KBM-7 (cell line): Measurements from ENCODE around the gene PPP1CC.
"Not testable (repeated sequence)": the region's sequence is repeated elsewhere in the genome, so short reads cannot be mapped to it uniquely, and the experiment has no call there.

Experiments used
- DNase-seq: peaks from one replicate; pipeline ENCODE4 v3.0.0-alpha.2; 2015
- in situ Hi-C: fragments of 300-500 bp; cut with MboI; formaldehyde crosslinking; loops from 2 replicates; pipeline ENCODE4 v1.14.3; 2020; ENCODE audit warnings: low sequenced_read_pairs, low pct_unique_long_range_greater_than_20kb, mixed read lengths

Gene PPP1CC

DNA sequence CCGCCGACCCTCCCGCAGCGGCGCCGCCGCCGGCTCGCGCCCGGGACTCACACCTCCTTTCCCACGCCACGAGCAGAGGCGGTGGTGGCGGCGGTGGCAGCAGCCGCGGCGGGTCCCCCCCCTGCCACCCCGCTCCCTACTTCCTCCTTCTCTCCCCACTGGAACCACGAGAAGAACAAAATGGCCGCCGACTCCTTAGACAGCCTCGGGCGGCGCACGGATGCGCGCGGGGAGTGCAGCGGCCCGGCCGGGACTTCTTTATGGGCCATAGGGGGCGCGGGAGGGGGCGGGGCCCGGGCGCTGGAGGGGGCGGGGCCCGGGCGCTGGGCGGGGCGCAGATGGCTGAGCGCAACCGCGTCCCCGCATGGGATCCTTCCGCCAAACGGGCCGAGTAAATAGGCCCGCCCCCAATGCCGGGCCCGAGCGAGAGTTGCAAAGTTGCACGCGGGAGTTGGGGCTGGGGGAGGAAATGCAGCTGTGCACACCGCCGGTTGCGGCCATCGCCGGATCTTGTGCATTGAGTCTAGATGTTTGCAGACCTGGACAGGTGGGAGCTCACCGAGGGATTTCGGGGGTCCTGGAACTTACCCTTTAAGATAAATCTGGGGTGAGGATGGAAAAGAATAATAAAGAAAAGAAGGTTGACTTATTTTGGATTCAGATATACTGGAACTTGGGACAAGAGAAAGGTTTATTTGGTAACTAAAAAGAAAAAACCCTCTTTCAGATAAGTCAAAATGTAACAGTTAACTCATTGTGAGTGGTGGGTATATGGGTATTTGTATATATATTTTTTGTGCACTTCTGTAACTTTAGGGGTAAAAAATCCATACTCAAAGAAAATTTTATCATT, at the start of gene PPP1CC:
PPP1CC (minus strand) TSS at position 174 of the 853 bp plus-strand sequence. CDS start 184 bp downstream, outside the sequence.
- DNase-seq, result peak; percentile 97
- in situ Hi-C loops, result no loop called here

DNA sequence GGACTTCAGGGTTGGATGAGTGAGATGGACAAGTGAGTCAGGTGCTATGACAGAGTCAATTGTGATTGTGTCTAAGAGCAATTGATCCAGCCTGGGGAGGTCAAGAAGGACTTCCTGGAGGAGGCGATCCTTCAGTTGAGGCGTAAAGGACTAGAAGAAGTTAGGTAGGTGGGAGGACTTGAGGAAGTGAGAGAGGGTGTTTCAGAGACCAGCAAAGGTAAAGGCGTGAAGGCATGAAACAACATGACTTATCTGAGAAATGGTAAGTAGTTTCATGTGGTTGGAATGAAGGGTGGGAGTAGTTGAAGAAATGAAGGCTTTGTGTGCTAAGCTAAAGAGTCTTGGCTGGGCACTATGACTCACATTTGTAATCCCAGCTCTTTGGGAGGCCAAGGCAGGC, 48.9 kb upstream of the PPP1CC start:
- DNase-seq, result no peak
- in situ Hi-C loops, result no loop called here

GRCh38 chr12:110790301-110790700, 47.6 kb upstream of the PPP1CC start:
- in situ Hi-C loops, result no loop called here

DNA sequence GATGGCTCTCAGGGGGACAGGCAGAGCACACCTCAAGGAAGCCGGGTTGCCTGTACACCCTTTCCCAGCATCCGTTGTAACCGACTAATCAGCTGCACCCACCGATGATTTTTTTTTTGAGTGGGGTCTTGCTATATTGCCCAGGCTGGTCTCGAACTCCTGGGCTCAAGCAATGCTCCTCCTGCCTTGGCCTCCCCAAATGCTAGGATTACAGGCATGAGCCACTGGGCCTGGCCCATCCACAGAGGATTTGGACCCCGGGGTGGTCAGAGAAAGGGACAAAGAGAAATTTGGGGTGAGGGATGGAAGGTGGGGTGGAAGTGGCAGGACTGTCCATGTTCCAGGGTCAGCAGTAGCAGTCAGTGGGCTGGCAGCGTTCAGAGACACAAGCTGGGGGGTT, 43.3 kb upstream of the PPP1CC start:
- DNase-seq, result no peak
- in situ Hi-C loops, result no loop called here

More at GRCh38 chr12:110790301-110790700, 47.6 kb upstream of the PPP1CC start:
- DNase-seq, result no peak

- DNase-seq, result no peak
- in situ Hi-C loops, result no loop called here
These were observed 42.5 kb upstream of the PPP1CC start for GRCh38 chr12:110785240-110785639.

DNA sequence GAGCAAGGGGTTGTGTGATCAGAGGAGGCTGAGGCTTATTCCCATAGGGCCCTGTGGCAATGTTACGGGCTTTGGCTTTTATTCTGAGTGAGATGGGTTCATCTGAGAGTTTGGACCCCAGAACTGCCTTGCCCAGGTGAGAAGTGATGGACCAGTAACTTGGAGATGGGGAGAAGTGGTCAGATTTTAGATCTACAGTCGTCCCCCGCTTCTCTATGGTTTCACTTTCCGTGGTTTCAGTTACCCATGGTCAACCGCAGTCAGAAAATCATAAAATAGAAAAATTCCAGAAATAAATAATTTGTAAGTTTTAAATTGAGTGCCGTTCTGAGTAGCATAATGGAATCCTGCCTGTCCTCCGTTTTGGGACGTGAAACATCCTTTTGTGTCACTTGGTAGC, 40.2 kb upstream of the PPP1CC start:
- in situ Hi-C loops, result no loop called here
- DNase-seq, result no peak

- in situ Hi-C loops, result no loop called here
- DNase-seq, result peak; percentile 31
These were observed 39.4 kb upstream of the PPP1CC start for GRCh38 chr12:110782094-110782493.

DNA sequence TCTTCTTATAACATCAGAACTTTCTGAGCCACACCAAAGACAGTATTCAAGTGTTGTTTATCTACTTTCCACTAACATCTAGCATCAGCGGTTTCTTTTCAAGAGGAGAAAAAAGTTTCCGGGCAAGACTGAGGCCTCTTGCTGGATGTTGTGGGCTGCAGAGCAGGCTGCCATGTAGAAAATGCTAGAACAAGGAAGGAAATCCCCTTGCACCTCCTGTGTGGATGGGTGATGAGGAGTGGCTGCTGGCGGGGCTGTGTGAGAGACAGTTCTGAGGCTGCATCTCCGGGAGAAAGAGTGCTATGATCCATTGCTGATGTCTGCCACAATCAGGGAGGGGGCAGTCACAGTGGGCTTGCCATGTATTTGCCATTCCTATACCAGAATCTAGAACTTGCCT, 37.8 kb upstream of the PPP1CC start:
- in situ Hi-C loops, result no loop called here
- no peak for DNase-seq

DNA sequence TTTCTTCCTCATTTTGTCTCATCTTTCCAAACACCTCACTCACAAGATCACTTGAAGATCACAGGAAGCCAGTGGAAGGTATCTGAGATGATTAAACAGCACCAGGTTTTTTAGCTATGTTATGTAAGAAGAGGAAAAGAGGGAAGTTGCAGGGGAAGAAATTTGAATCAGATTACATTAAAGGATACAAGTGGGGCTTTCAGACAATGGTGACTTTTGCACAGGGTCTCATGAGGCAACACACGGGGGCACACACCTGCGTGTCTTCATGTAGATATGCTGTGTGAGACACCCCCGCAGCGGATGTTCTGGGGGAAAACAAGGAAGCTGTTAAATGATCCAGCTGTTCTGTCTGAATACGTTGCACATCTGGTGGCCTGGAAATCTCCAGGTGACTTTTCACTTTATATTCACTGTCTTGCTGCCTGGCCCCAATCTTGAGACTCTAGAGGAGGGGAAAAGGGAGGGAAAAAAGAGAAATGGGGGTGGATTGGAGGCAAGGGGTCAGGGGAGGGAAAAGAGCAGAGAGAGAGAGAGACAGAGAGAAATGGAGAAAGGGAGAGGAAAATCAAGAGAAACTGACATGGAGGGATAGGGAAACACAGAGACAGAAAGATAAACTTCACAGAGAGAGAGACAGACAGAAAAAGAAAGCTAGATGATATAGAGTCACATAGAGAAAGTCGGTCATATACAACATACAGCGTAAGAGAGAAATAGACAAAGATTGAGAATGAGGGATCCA, 36.3 kb upstream of the PPP1CC start:
- in situ Hi-C loops, result no loop called here
- DNase-seq, result peak; percentile 78

DNA sequence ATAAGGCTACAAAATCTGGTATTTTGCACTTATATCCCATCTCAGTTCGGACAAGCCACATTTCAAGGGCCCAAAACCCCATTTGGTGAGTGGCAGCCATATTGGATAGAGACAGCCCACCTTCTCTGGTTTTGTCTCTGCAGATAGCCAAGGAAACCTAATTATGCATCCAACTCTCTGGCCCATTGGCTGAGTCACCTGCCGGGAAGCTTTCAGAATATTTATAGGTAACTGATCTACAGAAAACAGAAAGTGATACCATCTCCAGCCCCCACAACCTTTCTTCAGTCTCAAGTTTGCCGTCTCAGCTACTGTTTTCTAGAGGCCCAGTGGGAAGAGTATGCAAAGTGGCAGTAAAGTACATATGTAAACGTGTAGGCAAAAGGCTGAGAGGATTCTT, 33.7 kb upstream of the PPP1CC start:
- in situ Hi-C loops, result no loop called here
- DNase-seq, result no peak

GRCh38 chr12:110775997-110776396, 33.3 kb upstream of the PPP1CC start:
- in situ Hi-C loops, result no loop called here
- no peak for DNase-seq

- DNase-seq, result no peak
- in situ Hi-C loops, result no loop called here
These were observed 32.1 kb upstream of the PPP1CC start for GRCh38 chr12:110774824-110775223.

GRCh38 chr12:110768960-110769359, 26.3 kb upstream of the PPP1CC start:
- in situ Hi-C loops, result no loop called here

DNA sequence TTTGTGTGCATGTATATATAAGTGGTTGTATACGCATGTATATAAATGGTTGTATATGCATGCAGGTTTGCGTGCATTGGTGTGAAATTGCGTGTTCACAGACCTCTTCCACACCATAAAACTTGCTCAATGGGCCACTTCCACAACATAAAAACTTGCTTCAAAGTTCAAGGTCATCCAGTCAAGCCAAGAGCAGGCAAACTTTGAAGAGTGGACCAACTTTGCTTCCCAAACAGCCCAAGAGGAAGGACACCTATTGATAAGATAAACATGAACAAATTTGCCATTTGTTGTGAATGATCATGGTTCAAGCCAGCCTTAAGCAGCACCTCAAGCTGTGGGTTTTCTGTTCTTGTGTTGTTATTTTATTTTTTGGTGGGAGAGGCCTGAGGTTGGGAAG, 25.2 kb upstream of the PPP1CC start:
- DNase-seq, result no peak
- in situ Hi-C loops, result no loop called here

More at GRCh38 chr12:110768960-110769359, 26.3 kb upstream of the PPP1CC start:
- DNase-seq, result no peak

- in situ Hi-C loops, result no loop called here
- DNase-seq, result no peak
These were observed 23.8 kb upstream of the PPP1CC start for GRCh38 chr12:110766311-110767154.

DNA sequence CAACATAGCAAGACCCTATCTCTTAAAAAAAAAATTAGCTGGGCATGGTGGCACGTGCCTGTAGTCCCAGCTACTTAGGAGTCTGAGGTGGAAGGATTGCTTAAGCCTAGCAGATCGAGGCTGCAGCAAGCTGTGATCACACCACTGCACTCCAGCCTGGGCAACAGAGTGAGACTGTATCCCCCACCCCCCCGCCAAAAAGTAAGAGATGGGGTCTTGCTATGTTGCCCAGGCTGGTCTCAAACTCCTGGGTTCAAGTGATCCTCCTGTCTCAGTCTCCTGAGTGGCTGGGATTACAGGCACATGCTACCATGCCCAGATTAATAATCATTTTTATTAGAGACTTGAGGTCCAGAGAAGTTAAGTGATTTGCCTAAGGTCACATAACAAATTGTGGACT, 22.9 kb upstream of the PPP1CC start:
- in situ Hi-C loops, DNase-seq: not testable (repeated sequence)

GRCh38 chr12:110765111-110765510, 22.4 kb upstream of the PPP1CC start:
- DNase-seq, result no peak
- in situ Hi-C loops, result no loop called here

- DNase-seq, result no peak
- in situ Hi-C loops, result no loop called here
These were observed 20.9 kb upstream of the PPP1CC start for GRCh38 chr12:110763583-110763982.

DNA sequence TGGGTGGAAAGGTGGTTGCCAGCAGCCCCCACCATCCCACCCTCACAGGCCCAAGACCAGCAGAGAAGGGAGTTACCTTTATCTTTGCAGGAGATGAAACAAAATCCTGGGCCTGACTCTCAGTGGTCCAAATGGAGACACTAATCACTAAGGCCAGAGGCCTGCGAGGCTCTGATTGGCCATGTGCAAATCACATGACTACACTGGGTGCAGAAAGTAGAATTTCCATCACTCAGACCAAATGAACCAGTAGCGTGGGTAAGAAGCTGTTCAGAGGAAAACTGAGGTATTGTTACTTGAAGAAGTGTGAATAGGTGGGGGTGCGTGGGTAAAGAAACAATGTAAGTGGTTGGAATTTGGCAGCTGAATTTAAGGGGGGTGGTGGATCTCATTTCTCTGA, 20.2 kb upstream of the PPP1CC start:
- DNase-seq, result no peak
- in situ Hi-C loops, result no loop called here
